Stimulated activated CD4-positive, alpha-beta T cell treated with anti-CD3 and anti-CD28 coated beads, Interleukin-2, amount 100 ng/mL, for 4 hours (primary cell): ENCODE results near the gene AKR7A2.
"Not testable (repeated sequence)": the region's sequence is repeated elsewhere in the genome, so short reads cannot be mapped to it uniquely, and the experiment has no call there.

Experiments used
- DNase-seq: peaks from one replicate; pipeline ENCODE4 v3.0.0-alpha.2; 2020; ENCODE audit warnings: low read depth

AKR7A2 gene

DNA sequence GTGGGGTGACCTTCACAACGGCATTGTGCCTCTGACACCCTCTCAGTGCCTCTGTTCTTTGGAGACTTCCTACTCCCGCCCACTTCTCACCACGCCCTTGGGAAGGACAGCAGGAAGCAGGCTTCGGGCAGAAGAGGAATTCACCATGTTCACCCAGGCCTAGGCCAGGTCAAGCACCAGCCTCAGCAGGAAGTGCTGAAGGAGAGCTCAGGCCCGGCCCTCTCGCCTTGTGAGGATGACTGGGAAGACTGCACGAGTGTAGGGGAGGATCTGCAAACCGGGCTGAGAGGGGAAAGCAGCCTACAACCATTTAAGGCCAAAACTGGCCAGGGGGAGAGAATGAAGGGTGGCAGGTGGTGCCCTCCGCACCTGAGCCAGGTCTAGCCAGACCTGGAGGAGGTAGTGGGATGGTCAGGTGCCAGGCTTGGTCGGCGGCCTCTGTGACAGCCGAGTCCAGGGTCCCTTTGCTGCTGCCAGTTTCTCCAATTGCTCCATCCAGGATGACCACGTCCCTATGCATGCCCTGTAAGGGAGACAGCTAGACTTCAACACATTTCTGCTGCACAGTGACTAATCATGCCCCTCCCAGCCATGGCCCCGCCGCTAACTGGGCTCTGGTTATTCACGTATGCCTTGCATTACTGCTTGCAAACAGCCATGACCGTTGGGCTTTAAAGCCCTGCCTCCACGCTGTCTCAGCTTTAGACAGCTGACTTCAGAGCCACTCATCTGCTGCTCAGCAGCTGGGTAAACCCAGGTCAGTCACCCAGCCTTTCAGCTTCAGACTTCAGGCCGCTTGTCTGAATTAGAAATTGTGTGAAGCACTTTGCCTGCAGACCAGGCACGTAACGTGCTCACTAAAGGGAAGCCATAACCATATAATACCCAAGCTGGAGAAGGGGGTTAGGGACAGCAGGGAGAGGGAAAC is 51.5 kb downstream of the AKR7A2 start:
- no peak for DNase-seq

DNA sequence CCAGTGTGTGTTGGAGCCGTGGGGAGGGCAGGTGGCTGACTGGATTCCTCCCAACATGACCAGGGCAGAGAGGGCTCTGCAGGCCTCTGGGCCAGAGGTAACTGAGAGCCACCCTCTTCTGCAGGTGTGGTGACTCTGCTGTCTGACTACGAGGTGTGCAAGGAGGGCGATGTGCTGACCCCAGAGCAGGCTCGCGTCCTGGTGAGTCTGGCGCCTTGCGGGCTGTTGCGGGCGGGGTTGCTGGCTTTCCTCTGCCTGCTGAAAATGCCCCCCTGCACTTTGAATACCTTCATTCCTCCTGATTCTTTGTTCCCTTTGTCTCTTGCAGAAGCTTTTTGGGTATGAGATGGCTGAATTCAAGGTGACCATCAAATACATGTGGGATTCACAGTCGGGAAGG is 53.6 kb downstream of the AKR7A2 start:
- DNase-seq: no peak

- DNase-seq: no peak
Measured at GRCh38 chr1:19257178-19257914, 54.6 kb downstream of the AKR7A2 start.

DNA sequence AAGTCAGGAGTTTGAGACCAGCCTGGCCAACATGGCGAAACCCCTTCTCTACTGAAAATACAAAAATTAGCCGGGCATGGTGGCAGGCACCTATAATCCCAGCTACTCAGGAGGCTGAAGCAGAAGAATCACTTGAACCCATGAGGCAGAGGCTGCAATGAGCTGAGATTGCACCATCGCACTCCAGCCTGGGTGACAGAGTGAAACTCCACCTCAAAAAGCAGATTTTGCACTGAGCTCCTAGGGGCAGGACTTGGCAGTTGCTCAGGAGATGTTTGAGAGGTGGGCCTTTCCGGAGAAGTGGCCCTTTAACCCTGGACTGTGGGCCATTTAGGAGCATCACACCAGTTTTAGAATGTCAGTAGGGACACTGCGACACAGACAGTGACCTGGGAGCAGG is 55.6 kb downstream of the AKR7A2 start:
- not testable (repeated sequence) for DNase-seq

DNA sequence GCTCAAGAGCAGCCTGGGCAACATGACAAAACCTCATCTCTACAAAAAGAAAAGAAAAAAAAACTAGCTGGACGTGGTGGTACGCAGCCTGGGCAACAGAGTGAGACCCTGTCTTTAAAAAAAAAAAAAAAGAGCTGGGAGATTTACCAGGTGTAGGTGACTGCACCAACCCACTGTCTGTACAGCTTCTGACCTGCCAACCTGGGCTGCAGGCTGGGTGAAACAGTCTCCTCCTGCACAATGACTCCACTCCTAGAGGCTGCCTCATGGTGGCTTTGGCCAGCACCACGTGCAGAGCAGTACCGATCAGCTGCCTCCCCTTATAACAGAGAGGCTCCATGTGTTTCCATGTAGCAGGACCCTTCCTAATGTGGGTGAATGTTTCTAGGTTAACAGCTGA is 56.7 kb downstream of the AKR7A2 start:
- no peak for DNase-seq

DNA sequence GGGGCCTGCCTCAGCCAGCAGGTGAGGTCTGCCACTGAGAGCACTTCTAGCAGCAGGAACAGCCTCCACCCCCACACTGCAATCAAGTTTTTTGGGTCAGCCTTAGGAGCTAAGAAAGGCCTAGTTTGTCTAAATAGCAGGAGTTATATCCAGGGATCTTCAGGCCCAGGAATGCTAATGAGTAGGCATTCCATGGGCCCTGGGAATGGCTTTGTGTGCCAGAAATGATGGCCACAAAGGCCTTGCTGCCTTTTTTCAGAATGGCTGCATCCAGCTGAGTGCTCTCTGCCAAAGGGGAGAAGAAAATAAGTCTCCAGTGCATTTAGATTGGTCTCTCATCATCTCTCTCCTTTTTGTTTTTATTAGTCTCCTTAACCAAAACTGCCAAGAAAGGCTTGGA is 57.5 kb downstream of the AKR7A2 start:
- DNase-seq: no peak
